ENCODE measurements around the gene ATP2A1.
"Not testable (repeated sequence)": the region's sequence is repeated elsewhere in the genome, so short reads cannot be mapped to it uniquely, and the experiment has no call there.

DNA sequence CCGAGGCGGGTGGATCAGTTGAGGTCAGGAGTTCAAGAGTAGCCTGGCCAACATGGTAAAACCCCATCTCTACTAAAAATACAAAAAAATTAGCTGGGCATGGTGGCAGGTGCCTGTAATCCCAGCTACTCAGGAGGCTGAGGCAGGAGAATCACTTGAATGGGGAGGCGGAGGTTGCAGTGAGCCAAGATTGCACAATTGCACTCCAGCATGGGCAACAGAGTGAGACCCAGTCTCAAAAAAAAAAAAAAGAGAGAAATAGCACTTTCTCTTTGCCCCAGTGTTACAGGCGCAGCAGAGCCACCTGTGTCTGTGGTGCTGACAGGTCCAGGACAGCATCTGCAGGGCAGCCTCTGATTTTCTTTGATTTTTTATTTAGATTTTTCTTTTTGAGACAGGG, 3.3 kb downstream of the ATP2A1 start:
- TF ChIP-seq EZH2phosphoT487 (IDR thresholded peaks at IDR 0.05; ENCODE audit: insufficient read depth, low read depth); EZH2 (IDR thresholded peaks at IDR 0.05; ENCODE audit: insufficient read depth, poor library complexity, severe bottlenecking): not testable (repeated sequence)

Measured in GM23248 (cell line).